GM21717 (cell line): ENCODE data around the gene RTN4.
"Not testable (repeated sequence)": the region's sequence is repeated elsewhere in the genome, so short reads cannot be mapped to it uniquely, and the experiment has no call there.

ENCODE experiments used
- ATAC-seq: cut with Tn5 transposase; IDR thresholded peaks from one replicate; pipeline ENCODE4 v1.9.1; 2021; ENCODE audit warnings: mild to moderate bottlenecking, moderate library complexity; ENCODE audit not compliant: unreplicated experiment

The RTN4 gene

DNA sequence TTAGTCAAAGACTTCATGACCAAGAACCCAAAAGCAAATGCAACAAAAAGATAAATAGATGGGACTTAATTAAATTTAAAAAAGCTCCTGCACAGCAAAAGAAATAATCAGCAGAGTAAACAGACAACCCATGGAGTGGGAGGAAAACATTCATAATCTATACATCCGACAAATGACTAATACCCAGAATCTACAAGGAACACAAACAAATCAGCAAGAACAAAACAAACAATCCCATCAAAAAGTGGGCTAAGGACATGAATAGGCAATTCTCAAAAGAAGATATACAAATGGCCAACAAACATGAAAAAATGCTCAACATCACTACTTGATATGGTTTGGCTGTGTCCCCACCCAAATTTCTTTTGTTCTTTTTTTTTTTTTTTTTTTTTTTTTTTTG, 25.8 kb upstream of the RTN4 start:
- not testable (repeated sequence) for ATAC-seq

DNA sequence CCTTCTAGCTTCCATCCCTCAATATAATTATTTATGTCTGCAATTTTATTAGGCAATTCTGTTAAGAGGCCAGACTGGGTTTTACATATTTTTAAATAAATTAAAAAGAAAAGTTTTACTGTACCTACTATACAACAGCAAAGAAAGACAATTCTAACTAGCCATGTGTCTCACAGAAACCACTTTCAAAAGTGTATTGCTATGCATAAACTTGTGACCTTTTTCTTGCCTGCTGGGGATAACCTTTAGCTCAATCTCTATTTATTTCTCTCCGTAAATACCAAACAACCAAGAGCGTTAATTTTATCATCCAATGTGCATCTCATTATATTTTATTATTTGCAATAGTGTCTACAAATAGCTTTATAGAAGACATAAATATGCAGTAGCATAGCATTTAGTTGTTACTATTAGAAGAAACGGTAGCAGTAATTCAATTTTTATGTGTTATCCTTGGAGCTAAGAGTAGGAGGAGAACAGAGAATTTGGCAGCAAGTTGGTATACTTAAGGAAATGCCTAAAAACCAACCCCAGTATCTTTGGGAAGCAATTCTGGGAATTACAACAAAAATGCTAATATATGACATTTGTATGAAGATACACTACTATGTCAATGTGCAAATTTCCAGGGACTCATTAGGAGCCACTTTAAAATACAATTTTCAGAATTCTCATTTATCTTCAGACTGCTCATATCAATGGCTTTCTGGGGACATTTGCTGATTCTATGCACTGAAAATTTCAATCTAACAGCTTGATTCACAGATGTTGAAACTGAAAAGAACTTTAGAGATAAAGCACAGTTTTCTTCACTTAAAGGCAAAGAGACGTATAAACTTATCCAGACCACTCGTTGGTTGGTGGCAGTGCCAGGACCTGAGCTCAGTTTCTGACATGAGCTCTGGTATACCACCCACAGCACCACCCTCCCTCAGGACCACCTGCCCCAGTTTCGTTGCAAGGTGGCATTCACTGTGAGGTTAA, 23.0 kb upstream of the RTN4 start:
- ATAC-seq = no peak

DNA sequence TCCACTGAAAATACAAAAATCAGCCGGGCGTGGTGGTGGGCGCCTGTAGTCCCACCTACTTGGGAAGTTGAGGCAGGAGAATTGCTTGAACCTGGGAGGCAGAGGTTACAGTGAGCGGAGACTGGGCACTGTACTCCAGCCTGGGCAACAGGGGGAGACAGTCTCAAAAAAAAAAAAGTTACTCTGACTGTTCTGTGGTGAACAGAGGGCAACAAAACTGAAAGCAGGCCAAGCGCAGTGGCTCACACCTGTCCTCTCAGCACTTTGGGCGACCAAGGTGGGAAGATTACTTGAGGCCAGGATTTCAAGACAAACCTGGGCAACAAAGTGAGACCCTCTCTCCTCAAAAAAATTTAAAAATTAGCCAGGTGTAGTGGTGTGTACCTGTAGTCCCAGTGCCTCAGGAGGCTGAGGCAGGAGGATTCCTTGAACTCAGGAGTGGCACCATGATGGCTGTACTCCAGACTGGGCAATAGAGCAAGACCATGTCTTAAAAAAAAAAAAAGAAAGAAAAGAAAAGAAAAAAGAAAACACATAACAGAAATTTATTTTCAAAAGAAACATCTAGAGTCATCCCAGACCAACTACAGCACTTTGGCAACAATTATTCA, 13.6 kb upstream of the RTN4 start:
- ATAC-seq = no peak

DNA sequence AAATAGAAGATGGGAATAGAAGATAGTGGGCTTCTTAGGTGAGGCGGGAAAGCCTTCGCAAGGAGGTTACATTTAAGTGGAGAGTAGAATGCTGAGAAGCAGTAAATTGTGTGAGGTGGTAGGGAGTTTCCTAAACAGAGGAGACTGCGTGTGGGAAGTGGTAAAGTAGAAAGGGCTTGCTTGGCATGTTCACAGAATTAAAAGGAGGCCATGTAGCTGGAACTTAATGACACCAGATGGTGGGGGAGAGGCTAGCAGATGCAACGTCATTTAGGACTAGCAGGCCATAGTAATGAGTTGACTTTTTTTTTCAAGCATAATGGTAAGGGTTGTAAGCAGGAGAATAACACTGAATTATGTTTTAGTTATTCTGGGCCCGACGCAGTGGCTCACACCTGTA, 13.0 kb upstream of the RTN4 start:
- ATAC-seq = no peak

DNA sequence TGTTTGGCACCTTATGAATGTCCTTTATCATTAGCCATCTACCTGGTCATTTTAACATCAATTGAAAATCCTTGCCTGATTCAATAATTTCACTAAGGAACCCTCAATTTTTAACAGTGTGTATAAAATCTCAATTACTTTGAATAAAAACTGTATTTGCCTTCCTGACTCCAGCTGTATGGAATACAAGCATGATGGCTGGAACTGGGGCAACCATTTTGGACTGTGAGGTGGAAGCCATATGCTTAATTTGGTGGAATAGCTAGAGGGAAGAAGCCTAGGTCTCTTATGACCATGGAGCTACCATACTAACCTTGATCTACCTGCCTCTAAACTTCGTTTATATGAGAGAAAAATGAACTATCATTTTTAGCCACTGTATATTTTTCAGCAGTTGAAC, 12.5 kb upstream of the RTN4 start:
- ATAC-seq = no peak

DNA sequence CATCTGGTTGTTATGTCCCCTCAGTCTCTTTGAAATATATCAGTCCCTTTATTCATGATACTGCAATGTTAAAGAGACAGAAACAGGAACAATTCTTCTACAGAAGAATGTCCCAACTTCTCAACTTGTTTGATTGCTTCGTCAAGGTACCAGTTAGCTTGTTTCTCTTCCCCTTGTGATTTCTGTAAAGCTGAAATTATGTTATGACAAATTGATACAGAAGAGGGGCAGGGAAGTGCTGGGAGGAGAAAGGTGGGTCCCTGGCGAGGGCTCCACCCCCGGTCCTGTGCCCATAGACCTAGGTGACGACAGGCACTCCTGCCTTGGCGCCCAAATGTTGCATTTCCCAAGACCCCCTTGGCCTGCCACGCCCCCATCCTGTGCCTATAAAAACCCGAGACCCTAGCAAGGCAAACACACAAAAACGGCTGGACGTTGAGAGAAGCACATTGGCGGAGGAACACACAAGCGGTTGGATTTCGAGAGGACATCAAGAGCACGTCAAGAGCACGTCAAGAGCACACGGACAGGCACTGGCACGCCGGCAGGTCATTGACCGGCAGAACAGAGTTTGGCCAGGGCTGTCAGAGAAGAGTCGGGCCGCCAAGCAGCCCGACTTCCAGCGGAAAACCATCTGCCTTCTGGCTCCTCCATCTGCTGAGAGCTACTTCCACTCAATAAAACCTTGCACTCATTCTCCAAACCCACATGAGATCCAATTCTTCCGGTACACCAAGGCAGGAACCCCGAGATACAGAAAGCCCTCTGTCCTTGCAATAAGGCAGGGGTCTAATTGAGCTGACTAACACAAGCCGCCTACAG, 11.5 kb upstream of the RTN4 start:
- ATAC-seq = no peak

DNA sequence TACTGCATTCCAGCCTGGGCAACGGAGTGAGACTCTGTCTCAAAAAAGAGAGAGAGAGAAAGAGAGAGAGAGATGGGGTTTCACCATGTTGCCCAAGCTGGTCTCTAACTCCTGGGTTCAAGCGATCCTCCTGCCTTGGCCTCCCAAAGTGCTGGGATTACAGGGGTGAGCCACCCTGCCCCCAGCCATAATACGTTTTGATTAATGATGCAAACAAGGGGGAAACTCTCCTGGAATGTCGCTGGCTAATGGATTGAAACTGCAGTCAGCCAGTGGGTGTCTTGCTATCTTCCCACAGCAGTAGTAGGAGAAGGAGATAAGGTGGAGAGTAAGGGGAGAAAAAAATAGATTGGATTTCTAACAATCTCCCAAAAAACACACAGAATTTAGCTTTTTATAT, 9.5 kb upstream of the RTN4 start:
- ATAC-seq = no peak

DNA sequence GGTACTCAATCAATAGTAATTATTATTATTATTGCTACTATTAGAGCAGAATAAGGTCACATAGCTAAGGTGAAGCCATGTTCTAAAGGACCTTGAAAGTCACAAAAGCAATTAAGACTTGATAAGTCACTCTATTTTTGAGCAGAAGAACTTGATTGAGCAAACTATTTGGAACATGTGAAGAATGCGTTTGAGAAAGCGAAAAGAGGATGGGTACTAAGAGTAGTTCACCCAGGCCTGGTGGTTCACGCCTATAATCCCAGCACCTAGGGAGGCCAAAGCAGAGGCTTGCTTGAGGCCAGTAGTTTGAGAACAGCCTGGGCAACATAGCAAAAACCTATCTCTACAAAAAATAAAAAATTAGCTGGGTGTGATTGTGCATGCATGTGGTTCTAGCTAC, 7.2 kb upstream of the RTN4 start:
- no peak for ATAC-seq

DNA sequence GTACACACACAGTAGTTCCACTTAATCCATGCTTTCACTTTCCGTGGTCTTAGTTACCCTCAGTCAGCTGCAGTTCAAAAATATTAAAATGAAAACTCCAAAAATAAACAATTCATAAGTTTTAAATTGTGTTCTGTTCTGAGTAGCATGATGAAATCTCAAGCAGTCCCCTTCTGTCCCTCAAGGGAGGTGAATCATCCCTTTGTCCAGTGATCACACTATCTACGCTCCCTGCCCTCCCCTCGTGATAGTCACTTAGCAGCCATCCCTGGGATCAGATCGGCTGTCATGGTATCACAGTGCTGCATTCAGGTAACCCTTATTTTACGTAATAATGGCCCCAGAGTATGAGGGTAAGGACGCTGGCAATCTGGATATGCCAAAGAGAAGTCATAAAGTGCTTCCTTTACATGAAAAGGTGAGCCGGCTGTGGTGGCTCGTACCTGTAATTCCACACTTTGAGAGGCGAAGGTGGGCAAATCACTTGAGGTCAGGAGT, 5.8 kb upstream of the RTN4 start:
- no peak for ATAC-seq

DNA sequence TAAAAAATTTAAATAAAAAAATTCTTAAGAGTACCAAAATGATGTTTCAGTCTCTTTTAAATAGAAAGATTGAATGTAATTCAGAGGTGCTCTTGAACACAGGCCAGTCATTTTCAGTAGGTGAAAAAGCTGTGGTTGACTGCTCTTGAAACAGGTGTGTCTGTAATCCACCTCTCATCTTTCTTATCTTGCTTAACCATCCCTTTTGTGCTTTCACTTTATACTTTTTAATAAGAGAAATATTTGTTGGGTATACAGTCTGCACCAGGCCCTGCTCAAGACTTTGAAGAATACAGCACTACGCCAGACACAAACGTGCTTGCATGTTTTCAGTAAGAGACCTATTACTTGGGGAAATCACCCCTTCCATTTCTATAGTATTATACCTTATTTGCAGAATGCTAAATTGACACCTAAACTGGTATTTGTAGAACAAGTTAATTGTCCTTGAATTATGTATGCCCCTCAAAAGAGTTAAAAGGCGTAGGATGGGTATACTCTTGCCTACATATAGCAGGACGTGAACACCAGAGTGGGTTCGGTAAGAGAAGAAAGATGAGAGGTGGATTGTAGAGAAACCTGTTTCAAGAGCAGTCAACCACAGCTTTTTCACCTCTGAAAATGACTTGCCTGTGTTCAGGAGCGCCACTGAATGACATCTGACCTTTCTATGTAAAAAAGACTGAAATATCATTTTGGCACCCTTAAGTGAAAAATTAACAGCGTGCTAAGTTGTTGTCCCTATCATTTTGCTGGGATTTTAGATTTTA, 4.0 kb upstream of the RTN4 start:
- peak; percentile 17 for ATAC-seq

DNA sequence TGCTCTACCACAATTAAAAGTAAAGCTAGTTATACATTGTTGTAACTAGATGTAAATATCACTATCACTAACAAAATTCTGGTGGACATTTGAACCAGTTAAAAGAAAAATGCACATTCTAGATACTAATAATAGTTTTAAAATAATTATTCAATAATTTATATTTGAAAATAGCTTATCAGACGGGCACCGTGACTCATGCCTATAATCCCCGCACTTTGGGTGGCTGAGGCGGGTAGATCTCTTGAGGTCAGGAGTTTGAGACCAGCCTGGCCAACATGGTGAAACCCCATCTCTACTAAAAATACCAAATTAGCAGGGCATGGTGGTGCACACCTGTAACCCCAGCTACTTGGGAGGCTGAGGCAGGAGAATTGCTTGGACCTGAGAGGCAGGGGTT, 3.0 kb upstream of the RTN4 start:
- ATAC-seq = not testable (repeated sequence)

DNA sequence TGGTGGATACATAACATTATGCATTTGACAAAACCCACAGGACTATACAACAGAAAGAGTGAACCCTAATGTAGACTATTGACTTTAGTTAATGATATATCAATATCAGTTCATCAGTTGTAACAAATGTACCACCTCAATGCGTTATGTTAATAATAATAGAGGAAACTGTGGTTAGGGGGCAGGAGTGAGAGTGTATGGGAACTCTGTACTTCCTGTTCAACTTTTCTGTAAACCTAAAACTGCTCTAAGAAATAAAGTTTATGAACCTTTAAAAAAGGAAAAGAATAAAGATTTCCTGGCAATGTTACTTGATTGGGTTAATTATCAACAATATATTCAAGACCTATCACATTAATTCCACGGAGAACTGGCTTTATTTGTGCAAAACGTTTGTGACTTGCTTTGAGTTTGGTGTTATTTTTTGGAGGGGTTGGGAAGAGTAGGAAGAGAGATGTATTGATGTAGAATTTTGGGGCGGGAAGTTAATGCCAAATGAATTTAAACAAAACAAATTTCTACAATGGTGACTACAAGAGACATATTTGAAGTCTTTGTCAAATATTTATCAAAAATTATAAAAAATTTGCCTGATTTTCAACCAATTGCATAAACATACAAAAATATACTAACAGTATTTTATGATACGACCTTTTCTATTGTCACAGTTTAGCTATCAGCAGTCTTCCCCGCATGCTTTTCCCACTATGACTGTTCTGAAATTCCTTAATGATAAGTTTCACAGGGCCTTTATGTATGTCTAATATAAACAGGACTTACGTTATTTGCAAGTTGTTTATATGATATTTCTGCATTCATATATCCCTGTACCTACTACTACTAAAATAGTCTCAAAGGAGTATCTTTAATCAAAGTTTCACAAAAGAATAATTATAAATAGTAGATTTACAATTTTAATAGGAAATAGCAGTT, 2.1 kb upstream of the RTN4 start:
- ATAC-seq = no peak

DNA sequence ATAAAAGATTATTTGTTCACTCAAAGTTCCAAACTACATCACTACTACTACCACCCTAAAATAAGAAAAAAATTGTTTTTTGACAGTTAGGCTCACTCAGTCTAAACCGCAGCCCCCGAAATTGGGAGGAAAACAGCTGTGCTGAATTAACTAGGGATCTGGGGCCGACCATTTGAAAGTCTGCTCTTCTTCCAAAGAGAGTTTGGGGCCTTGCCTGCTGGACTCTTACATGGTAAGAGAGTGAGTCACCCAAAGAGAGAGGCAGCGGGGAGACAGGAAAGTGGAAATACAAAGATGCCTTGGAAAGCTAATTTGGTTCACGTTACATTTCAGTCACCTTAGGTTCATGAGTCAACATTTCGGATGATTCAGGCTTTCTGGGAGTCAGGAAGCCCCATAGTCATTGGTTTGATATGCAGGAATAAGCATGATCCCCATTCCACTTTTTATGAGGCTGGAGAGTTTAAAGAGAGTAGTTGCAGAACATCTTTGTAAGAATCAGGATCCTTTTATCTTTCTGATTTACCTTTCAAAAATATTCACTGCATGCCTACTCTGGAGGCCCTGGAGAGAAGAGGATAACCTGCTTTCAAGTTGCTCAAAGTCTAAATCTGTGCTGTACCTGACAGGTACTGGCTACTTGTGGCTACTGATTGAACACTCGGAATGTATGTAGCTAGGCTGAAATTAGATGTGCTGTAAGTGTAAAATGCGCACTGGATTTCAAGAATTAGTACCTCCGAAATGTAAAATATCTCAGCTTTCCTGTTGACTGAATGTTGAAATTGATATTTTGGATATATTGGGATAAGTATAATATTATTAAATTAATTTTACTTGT, 995 bp upstream of the RTN4 start:
- no peak for ATAC-seq

DNA sequence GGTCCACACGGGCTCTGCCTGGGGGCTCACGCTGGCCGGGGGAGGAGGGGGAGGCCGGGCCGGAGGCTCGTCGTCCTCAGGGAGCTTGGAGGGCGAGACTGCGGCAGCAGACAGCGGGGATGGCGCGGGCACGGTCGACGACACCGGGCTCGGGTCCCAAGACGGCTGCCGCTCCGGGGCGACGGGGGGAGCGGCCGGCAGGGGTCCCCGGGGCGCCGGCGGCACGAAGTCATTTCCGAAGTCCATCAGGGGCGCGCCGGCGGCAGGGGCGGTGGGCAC, 491 bp downstream of the RTN4 start:
- peak; percentile 1 for ATAC-seq

DNA sequence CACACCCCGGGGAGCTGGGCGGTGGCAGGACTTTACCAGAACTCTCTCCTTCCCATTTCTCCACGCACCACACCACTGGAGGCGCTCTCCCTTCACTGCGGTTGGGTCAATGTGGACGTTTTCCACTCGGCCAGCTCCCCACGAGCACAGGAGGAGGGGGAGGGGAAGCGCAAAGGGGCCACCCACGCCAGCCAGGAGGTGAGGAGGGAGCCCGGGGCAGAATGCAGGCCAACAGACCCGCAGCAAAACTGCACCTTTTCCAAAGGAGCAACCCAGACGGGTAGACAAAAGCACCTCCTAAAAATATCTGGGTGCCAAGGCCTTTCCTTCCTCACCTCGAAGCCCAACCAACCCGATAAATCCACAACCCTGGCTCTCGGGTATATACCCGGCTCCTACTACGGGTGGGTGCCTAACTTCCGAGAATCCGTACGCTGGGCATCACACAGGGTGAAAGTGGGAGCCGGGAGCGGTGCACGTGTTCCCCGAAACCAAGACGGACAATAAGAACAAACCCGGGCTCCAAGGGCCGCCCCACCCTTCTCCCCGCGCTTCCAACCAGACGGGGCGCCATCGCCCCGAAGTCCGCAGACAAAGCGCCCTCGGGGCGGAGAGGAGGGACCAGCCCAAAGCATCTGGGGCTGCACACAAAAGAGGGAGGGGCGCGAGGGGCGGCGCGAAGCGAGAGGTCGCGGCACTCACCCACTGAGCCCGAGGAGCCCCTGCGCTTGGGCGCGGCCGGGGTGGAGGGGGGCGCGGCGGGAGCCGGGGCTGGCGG, 1.0 kb downstream of the RTN4 start:
- ATAC-seq = peak; percentile 13

DNA sequence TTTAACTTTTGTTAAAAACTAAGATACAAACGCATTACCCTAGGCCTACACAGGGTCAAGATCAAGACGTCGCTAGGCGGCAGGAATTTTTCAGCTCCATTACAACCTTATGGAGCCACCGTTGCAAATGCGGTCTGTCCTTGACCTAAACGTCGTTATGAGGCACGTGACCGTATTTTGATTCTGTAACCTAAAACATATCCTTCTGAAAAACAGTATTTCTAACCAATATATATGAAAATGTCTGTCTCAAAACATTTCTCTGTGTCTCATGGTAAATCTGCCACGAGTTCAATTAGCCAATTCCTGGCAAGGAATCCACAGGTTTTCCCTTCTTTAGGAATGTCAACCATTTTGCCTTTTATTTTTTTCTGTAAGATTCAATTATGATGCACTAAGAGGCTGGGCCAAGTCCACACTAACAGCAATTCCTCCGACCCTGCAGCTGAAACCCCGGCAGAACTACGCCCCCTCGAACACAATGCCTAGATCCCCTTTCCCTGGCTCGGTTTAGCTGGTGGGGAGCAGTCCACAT, 1.7 kb downstream of the RTN4 start:
- no peak for ATAC-seq

DNA sequence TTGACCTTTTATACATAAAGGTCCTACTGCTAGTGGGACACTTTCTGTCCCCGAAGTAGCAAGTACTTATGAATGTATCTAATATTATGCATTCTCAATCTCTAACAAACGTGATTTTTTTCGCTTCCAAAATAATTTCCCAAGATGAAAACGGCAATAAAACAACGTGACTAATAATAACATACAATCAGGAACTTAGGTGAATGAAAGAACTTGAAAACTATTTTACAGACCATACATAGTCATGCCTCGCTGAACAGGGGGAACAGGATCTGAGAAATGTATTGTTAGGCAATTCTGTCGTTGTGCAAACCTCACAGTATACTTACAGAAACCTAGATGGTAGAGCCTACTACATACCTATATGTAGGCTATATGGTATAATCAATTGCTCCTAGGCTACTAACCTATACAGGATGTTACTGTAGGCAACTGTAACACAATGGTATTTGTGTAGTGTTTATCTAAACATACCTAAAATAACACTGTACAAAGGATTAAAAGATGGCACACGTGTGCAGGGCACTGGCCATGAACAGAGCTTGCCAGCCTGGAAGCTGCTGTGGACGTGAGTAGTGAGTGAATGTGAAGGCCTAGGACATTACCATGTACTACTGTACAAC, 2.5 kb downstream of the RTN4 start:
- ATAC-seq = no peak
